Globus pallidus (tissue), 1 donor: ENCODE measurements around the gene MIEF1.

Experiments used
- DNase-seq: peaks from one replicate; pipeline ENCODE4 v3.0.0-alpha.2; 2015; ENCODE audit warnings: low spot score

MIEF1 gene

GRCh38 chr22:39470451-39471291 lies 31.4 kb upstream of the MIEF1 start:
- no peak for DNase-seq

GRCh38 chr22:39471381-39472141 lies 30.5 kb upstream of the MIEF1 start:
- no peak for DNase-seq

- DNase-seq = no peak
Measured at GRCh38 chr22:39472570-39473556, 29.2 kb upstream of the MIEF1 start.

GRCh38 chr22:39473851-39474250 lies 28.2 kb upstream of the MIEF1 start:
- DNase-seq = no peak

GRCh38 chr22:39474351-39475111 lies 27.6 kb upstream of the MIEF1 start:
- DNase-seq = no peak

GRCh38 chr22:39475337-39475736 lies 26.8 kb upstream of the MIEF1 start:
- peak; percentile 78 for DNase-seq

- no peak for DNase-seq
Measured at GRCh38 chr22:39475902-39476301, 26.2 kb upstream of the MIEF1 start.

- no peak for DNase-seq
Measured at GRCh38 chr22:39476664-39477063, 25.4 kb upstream of the MIEF1 start.

GRCh38 chr22:39477542-39477941 lies 24.5 kb upstream of the MIEF1 start:
- DNase-seq = no peak

GRCh38 chr22:39478441-39478850 lies 23.6 kb upstream of the MIEF1 start:
- no peak for DNase-seq

GRCh38 chr22:39479254-39479653 lies 22.8 kb upstream of the MIEF1 start:
- DNase-seq = no peak

GRCh38 chr22:39480557-39480956 lies 21.5 kb upstream of the MIEF1 start:
- no peak for DNase-seq

GRCh38 chr22:39481054-39481453 lies 21.0 kb upstream of the MIEF1 start:
- no peak for DNase-seq

- no peak for DNase-seq
Measured at GRCh38 chr22:39481595-39481994, 20.5 kb upstream of the MIEF1 start.

- no peak for DNase-seq
Measured at GRCh38 chr22:39482768-39483167, 19.3 kb upstream of the MIEF1 start.

- no peak for DNase-seq
Measured at GRCh38 chr22:39486951-39487825, 14.9 kb upstream of the MIEF1 start.

- DNase-seq = no peak
Measured at GRCh38 chr22:39487826-39488520, 14.1 kb upstream of the MIEF1 start.

GRCh38 chr22:39488563-39489083 lies 13.5 kb upstream of the MIEF1 start:
- no peak for DNase-seq
